ENCODE measurements around the gene CDKN1B.

CDKN1B gene

DNA sequence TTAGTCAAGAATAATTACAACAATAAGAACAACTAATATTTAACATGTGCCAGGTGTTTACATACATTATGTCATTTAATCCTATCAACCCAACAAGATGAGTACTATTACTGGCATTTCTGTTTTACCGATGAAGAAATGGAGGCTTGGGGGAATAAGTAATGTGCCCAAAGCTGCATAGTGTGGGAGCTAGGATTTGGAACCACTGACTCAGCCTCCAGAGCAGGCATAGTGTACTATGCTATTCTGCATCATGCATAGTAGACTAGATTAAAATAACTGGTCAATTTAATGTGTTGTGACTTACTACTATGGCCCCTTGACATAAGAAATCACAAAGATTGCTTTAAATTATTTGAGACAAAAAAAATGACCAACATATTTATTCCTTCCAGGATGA is 30.7 kb upstream of the CDKN1B start:
- peaks cover 38% of the 10 kb centered on the region for H3K4me1 ChIP-seq (ENCODE audit: insufficient read depth, low read length)

DNA sequence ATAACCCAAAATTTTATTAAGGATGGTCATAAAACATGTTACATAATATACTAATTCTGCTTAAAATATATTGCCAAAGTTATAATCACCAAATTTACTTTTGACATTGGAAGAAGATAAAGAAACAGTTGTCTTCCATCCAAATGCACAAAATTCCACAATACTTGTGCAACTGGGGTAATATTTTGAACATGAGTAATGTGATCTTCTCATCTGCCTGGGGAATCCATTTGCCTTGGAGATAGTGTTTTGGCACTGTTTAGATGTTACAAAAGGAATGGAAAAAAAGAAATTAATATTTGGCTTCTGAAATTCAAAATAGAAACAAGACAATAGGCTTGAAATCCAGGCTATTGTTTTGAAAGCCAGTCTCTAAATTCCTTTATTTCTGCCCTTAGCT is 30.2 kb upstream of the CDKN1B start:
- Histone ChIP-seq H3K36me3 (ENCODE audit: insufficient read depth, low read length) (no peaks in the 10 kb centered on the region), H3K4me1 (ENCODE audit: insufficient read depth, low read length) (peaks cover 33% of the 10 kb centered on the region), H3K27me3 (ENCODE audit: insufficient read depth, low read length) (no peaks in the 10 kb centered on the region), H3K9me3 (ENCODE audit: low read length) (no peaks in the 10 kb centered on the region), H2AFZ (ENCODE audit: low read depth, low read length) (no peak overlapping the region), H3K4me3 (ENCODE audit: low read length) (no peak overlapping the region)

More for the DNA sequence above, 30.7 kb upstream of the CDKN1B start:
- Histone ChIP-seq H3K4me3 (ENCODE audit: low read length) (no peak overlapping the region), H3K27me3 (ENCODE audit: insufficient read depth, low read length) (no peaks in the 10 kb centered on the region), H3K9me3 (ENCODE audit: low read length) (no peaks in the 10 kb centered on the region), H2AFZ (ENCODE audit: low read depth, low read length) (no peak overlapping the region), H3K36me3 (ENCODE audit: insufficient read depth, low read length) (peaks cover 2% of the 10 kb centered on the region)

- H3K4me1 ChIP-seq (ENCODE audit: insufficient read depth, low read length), result peaks cover 17% of the 10 kb centered on the region
- no peaks in the 10 kb centered on the region for H3K27me3 ChIP-seq (ENCODE audit: insufficient read depth, low read length)
- no peak overlapping the region for H3K4me3 ChIP-seq (ENCODE audit: low read length)
- H3K9me3 ChIP-seq (ENCODE audit: low read length), result no peaks in the 10 kb centered on the region
- no peak overlapping the region for H2AFZ ChIP-seq (ENCODE audit: low read depth, low read length)
- H3K36me3 ChIP-seq (ENCODE audit: insufficient read depth, low read length), result no peaks in the 10 kb centered on the region
Observed at GRCh38 chr12:12689647-12690300, 27.4 kb upstream of the CDKN1B start.

- H3K4me1 ChIP-seq (ENCODE audit: insufficient read depth, low read length), result no peaks in the 10 kb centered on the region
- H3K9me3 ChIP-seq (ENCODE audit: low read length), result no peaks in the 10 kb centered on the region
- H3K4me3 ChIP-seq (ENCODE audit: low read length), result no peak overlapping the region
- H3K36me3 ChIP-seq (ENCODE audit: insufficient read depth, low read length), result no peaks in the 10 kb centered on the region
- H3K27me3 ChIP-seq (ENCODE audit: insufficient read depth, low read length), result no peaks in the 10 kb centered on the region
- no peak overlapping the region for H2AFZ ChIP-seq (ENCODE audit: low read depth, low read length)
Observed at GRCh38 chr12:12691549-12691948, 25.6 kb upstream of the CDKN1B start.

DNA sequence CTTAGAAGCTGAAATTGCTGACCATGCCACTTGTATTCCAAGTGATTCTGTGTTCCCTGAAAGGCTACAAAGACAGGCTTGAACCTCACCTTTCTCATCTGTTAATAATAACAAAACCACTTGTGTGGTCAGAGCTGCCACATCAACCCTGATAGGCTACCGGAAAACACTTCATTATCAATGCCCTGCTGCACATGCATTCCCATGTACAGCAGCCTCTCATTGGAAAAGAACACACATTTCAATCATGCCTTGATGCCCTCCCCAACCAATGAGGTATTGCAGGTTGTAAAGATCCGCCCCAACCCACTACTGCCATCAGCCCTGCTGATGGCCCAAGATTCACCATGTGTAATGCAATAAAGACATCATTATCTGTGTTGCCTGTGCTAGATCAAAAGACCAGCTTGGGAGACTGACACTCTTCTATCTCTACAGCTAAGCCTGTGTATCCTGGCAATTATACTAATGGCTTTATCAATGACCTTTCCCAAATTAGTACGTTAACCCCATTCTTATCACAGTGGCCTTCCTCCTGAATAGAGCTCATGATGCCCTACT is 24.0 kb upstream of the CDKN1B start:
- Histone ChIP-seq H2AFZ (ENCODE audit: low read depth, low read length) (no peak overlapping the region), H3K36me3 (ENCODE audit: insufficient read depth, low read length) (no peaks in the 10 kb centered on the region), H3K4me3 (ENCODE audit: low read length) (no peak overlapping the region), H3K9me3 (ENCODE audit: low read length) (no peaks in the 10 kb centered on the region), H3K4me1 (ENCODE audit: insufficient read depth, low read length) (no peaks in the 10 kb centered on the region), H3K27me3 (ENCODE audit: insufficient read depth, low read length) (no peaks in the 10 kb centered on the region)

GRCh38 chr12:12696562-12697383 is 20.4 kb upstream of the CDKN1B start:
- no peaks in the 10 kb centered on the region for H3K36me3 ChIP-seq (ENCODE audit: insufficient read depth, low read length)
- H3K27me3 ChIP-seq (ENCODE audit: insufficient read depth, low read length), result no peaks in the 10 kb centered on the region
- no peaks in the 10 kb centered on the region for H3K9me3 ChIP-seq (ENCODE audit: low read length)
- no peaks in the 10 kb centered on the region for H3K4me1 ChIP-seq (ENCODE audit: insufficient read depth, low read length)
- peak overlapping the region; percentile 56 for H3K4me3 ChIP-seq (ENCODE audit: low read length)
- H2AFZ ChIP-seq (ENCODE audit: low read depth, low read length), result peak overlapping the region; percentile 75

DNA sequence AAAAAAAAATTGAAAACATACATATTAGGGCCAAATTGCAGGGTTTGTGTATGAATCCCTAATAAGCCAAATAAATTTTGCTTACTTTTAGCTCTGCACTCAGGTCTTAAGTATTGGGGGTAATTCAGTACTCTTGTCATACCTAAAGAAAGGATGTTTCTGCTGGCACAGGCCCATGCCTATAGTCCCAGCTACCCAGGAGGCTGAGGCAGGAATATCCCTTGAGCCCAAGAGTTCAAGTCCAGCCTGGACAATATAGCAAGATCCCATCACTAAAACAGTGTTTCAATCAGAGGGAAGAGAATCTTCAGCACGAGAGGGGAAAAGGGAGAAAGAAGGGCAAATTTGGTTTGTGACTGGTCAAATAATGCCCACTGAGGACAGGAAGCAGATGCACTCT is 17.8 kb upstream of the CDKN1B start:
- Histone ChIP-seq H3K9me3 (ENCODE audit: low read length) (no peaks in the 10 kb centered on the region), H3K27me3 (ENCODE audit: insufficient read depth, low read length) (no peaks in the 10 kb centered on the region), H3K4me1 (ENCODE audit: insufficient read depth, low read length) (no peaks in the 10 kb centered on the region), H3K4me3 (ENCODE audit: low read length) (no peak overlapping the region), H3K36me3 (ENCODE audit: insufficient read depth, low read length) (no peaks in the 10 kb centered on the region), H2AFZ (ENCODE audit: low read depth, low read length) (no peak overlapping the region)

- H3K27me3 ChIP-seq (ENCODE audit: insufficient read depth, low read length), result no peaks in the 10 kb centered on the region
- H3K4me1 ChIP-seq (ENCODE audit: insufficient read depth, low read length), result no peaks in the 10 kb centered on the region
- no peaks in the 10 kb centered on the region for H3K36me3 ChIP-seq (ENCODE audit: insufficient read depth, low read length)
- H3K4me3 ChIP-seq (ENCODE audit: low read length), result no peak overlapping the region
- no peaks in the 10 kb centered on the region for H3K9me3 ChIP-seq (ENCODE audit: low read length)
- H2AFZ ChIP-seq (ENCODE audit: low read depth, low read length), result no peak overlapping the region
Observed at GRCh38 chr12:12700254-12700653, 16.9 kb upstream of the CDKN1B start.

- Histone ChIP-seq H3K4me3 (ENCODE audit: low read length) (no peak overlapping the region), H3K27me3 (ENCODE audit: insufficient read depth, low read length) (no peaks in the 10 kb centered on the region), H3K9me3 (ENCODE audit: low read length) (no peaks in the 10 kb centered on the region), H2AFZ (ENCODE audit: low read depth, low read length) (no peak overlapping the region), H3K4me1 (ENCODE audit: insufficient read depth, low read length) (no peaks in the 10 kb centered on the region), H3K36me3 (ENCODE audit: insufficient read depth, low read length) (no peaks in the 10 kb centered on the region)
Observed at GRCh38 chr12:12701457-12701856, 15.7 kb upstream of the CDKN1B start.

DNA sequence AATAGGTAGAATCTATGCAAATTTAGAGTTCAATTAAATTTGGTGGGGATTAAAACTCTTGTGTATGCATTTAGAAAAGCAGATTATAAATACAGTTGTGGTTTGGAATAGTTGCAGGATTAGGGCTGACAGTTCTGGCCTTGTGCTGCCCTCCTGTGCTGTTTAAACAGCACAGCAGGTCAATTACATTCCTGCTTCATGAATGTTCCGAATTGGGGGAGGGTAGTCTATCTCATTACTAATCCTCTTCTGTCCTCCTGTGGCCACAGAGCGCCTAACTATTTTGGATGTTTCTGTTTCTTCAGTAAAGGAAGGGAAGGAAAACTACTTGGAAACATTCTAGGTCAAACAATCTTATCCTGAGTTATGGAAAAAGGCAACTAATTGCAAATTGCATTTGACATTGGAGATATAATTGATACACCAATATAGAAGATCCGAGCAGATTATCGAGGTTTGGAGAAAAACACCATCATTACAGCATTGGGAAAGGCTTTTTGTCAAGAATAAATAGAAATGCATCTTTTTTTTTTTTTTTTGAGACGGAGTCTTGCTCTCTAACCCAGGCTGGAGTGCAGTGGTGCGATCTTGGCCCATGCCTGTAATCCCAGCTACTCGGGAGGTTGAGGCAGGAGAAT is 12.5 kb upstream of the CDKN1B start:
- H3K4me3 ChIP-seq (ENCODE audit: low read length), result no peak overlapping the region
- H3K9me3 ChIP-seq (ENCODE audit: low read length), result no peaks in the 10 kb centered on the region
- H2AFZ ChIP-seq (ENCODE audit: low read depth, low read length), result no peak overlapping the region
- no peaks in the 10 kb centered on the region for H3K36me3 ChIP-seq (ENCODE audit: insufficient read depth, low read length)
- H3K27me3 ChIP-seq (ENCODE audit: insufficient read depth, low read length), result no peaks in the 10 kb centered on the region
- H3K4me1 ChIP-seq (ENCODE audit: insufficient read depth, low read length), result no peaks in the 10 kb centered on the region

- Histone ChIP-seq H3K4me3 (ENCODE audit: low read length) (no peak overlapping the region), H3K4me1 (ENCODE audit: insufficient read depth, low read length) (no peaks in the 10 kb centered on the region), H3K36me3 (ENCODE audit: insufficient read depth, low read length) (no peaks in the 10 kb centered on the region), H2AFZ (ENCODE audit: low read depth, low read length) (no peak overlapping the region), H3K27me3 (ENCODE audit: insufficient read depth, low read length) (no peaks in the 10 kb centered on the region), H3K9me3 (ENCODE audit: low read length) (no peaks in the 10 kb centered on the region)
Observed at GRCh38 chr12:12705838-12706520, 11.2 kb upstream of the CDKN1B start.

GRCh38 chr12:12713932-12714275 is 3.3 kb upstream of the CDKN1B start:
- H3K4me3 ChIP-seq (ENCODE audit: low read length), result peak overlapping the region; percentile 77
- peak overlapping the region; percentile 39 for H2AFZ ChIP-seq (ENCODE audit: low read depth, low read length)
- H3K36me3 ChIP-seq (ENCODE audit: insufficient read depth, low read length), result peaks cover 7% of the 10 kb centered on the region
- H3K27me3 ChIP-seq (ENCODE audit: insufficient read depth, low read length), result no peaks in the 10 kb centered on the region
- H3K4me1 ChIP-seq (ENCODE audit: insufficient read depth, low read length), result peaks cover 27% of the 10 kb centered on the region
- H3K9me3 ChIP-seq (ENCODE audit: low read length), result no peaks in the 10 kb centered on the region

All from neuron (in vitro differentiated cells).